SK-N-SH (cell line): Measurements from ENCODE around the gene POTEH. TPM values are rescaled to one million over a fixed set of nuclear protein-coding genes. Genes with fewer than 3 reads are reported as not detected.
"Not testable (repeated sequence)": the region's sequence is repeated elsewhere in the genome, so short reads cannot be mapped to it uniquely, and the experiment has no call there.

Source experiments
- CTCF ChIA-PET: fragments of 300-600, 350-600 bp; formaldehyde crosslinking; extraction: SDS; loops from one replicate; lab custom pipeline; 2021; lab: Yijun Ruan, JAX
- POLR2A ChIA-PET: fragments of 350-600 bp; sonication (Branson Sonifier 250); formaldehyde crosslinking; extraction: SDS; loops from one replicate; lab custom pipeline; 2020; ENCODE audit warnings: antibody characterized with exemption, inconsistent platforms; lab: Yijun Ruan, JAX
- DNase-seq: peaks from one replicate; pipeline ENCODE4 v3.0.0; 2012
- H2AFZ ChIP-seq: fragments of 200-600 bp; sonication (generic); 2 replicates; pipeline ENCODE4 v1.8.1; 2016; ENCODE audit warnings: antibody characterized with exemption, mild to moderate bottlenecking, low read depth
- H3F3A ChIP-seq: fragments of 200-600 bp; sonication (generic); replicated peaks from 2 replicates; pipeline ENCODE3; 2016; ENCODE audit warnings: antibody characterized with exemption, mild to moderate bottlenecking; ENCODE audit not compliant: insufficient read depth
- H3K27ac ChIP-seq, 2 experiments: fragments of 200-500 bp in 1 of 2; fragments of 200-600 bp in 1 of 2; sonication (Bioruptor generic) in 1 of 2; sonication (generic), shearing (Covaris generic) in 1 of 2; 2 replicates each; pipeline versions ENCODE4 v1.5.1 to v1.6.1; 2014 to 2016; ENCODE audit warnings: low read depth in 2 of 2, inconsistent platforms in 1 of 2, low read length in 1 of 2, mild to moderate bottlenecking in 1 of 2, mixed read lengths in 1 of 2
- H3K27me3 ChIP-seq: fragments of 200-600 bp; sonication (generic), shearing (Covaris generic); 2 replicates; pipeline ENCODE4 v1.6.1; 2016; ENCODE audit warnings: mixed run types; ENCODE audit not compliant: insufficient read depth
- H3K36me3 ChIP-seq, 2 experiments: fragments of 200-500 bp in 1 of 2; fragments of 200-600 bp in 1 of 2; sonication (Bioruptor generic) in 1 of 2; sonication (generic) in 1 of 2; replicated peaks in 1 of 2; 2 replicates each; pipeline versions ENCODE3 to v1.5.1; 2014 to 2016; ENCODE audit warnings: low read length in 1 of 2, mild to moderate bottlenecking in 1 of 2; ENCODE audit not compliant: insufficient read depth in 2 of 2, control insufficient read depth in 1 of 2
- H3K4me1 ChIP-seq, 2 experiments: fragments of 200-500 bp in 1 of 2; fragments of 200-600 bp in 1 of 2; sonication (Bioruptor generic) in 1 of 2; sonication (generic), shearing (Covaris generic) in 1 of 2; 2 replicates each; pipeline versions ENCODE4 v1.5.1 to v1.6.1; 2014 to 2016; ENCODE audit warnings: low read depth in 1 of 2, low read length in 1 of 2, mixed run types in 1 of 2; ENCODE audit not compliant: insufficient read depth in 2 of 2, control insufficient read depth in 1 of 2
- H3K4me2 ChIP-seq: fragments of 200-600 bp; sonication (generic), shearing (Covaris generic); 2 replicates; pipeline ENCODE4 v1.6.1; 2017; ENCODE audit warnings: mixed run types
- H3K4me3 ChIP-seq, 2 experiments: fragments of 200-500 bp in 1 of 2; fragments of 200-600 bp in 1 of 2; sonication (Bioruptor generic) in 1 of 2; sonication (generic), shearing (Covaris generic) in 1 of 2; 2 replicates each; pipeline versions ENCODE4 v1.5.1 to v1.8.1; 2014 to 2016; ENCODE audit warnings: low read depth in 2 of 2, inconsistent platforms in 1 of 2, low read length in 1 of 2, mild to moderate bottlenecking in 1 of 2, mixed read lengths in 1 of 2, moderate library complexity in 1 of 2
- H3K79me2 ChIP-seq: fragments of 200-600 bp; sonication (generic); 2 replicates; pipeline ENCODE4 v1.8.1; 2017; ENCODE audit warnings: mild to moderate bottlenecking; ENCODE audit not compliant: insufficient read depth
- H3K9ac ChIP-seq: fragments of 200-600 bp; sonication (generic); 2 replicates; pipeline ENCODE4 v1.6.1; 2017; ENCODE audit warnings: mixed run types
- H3K9me2 ChIP-seq: fragments of 200-600 bp; sonication (generic); 2 replicates; pipeline ENCODE4 v1.6.1; 2017; ENCODE audit warnings: mixed run types
- H3K9me3 ChIP-seq: fragments of 200-600 bp; sonication (generic); 2 replicates; pipeline ENCODE4 v1.6.1; 2017; ENCODE audit warnings: mixed run types, mild to moderate bottlenecking, moderate library complexity
- H4K20me1 ChIP-seq: fragments of 200-600 bp; sonication (generic); 2 replicates; pipeline ENCODE4 v1.6.1; 2017; ENCODE audit warnings: mild to moderate bottlenecking, mixed run types; ENCODE audit not compliant: insufficient read depth
- WGBS: methylation state at CpG from one replicate; pipeline ENCODE4 v1.1.6; 2017; ENCODE audit warnings: low lambda C conversion rate; 5-methylcytosine and 5-hydroxymethylcytosine counted together
- polyA plus RNA-seq, 3 experiments: library from polyadenylated mRNA; depleted of rRNA; stranded (reverse); fragments of >200 nt; gene quantifications; 2 replicates each; pipeline ENCODE4 v1.2.3, GENCODE V29; 2012
- small RNA-seq, 7 experiments: library from RNA; depleted of rRNA; stranded (forward); fragments of <200 nt; gene quantifications; one replicate each; pipeline ENCODE3, GENCODE V24; 2012

The POTEH gene
- polyA plus RNA-seq, 1 of the 3 experiments (the other 2 are of a cell fraction): 1.3 TPM

- H3F3A ChIP-seq, H2AFZ ChIP-seq, H3K4me1 ChIP-seq, H3K27me3 ChIP-seq, H3K9me3 ChIP-seq, H3K79me2 ChIP-seq, H3K9ac ChIP-seq, H4K20me1 ChIP-seq, DNase-seq, POLR2A ChIA-PET, CTCF ChIA-PET, H3K36me3 ChIP-seq, H3K9me2 ChIP-seq, H3K4me2 ChIP-seq, H3K27ac ChIP-seq, H3K4me3 ChIP-seq: not testable (repeated sequence)
- WGBS: 33% methylated on average over 24 of the region's 30 CpGs
These were observed 71.4 kb downstream of the POTEH start for GRCh38 chr22:15761151-15761777.

- H3K9me2 ChIP-seq, DNase-seq, H3K79me2 ChIP-seq, H4K20me1 ChIP-seq, H3K4me3 ChIP-seq, POLR2A ChIA-PET, H2AFZ ChIP-seq, CTCF ChIA-PET, H3K9ac ChIP-seq, H3K27ac ChIP-seq, H3K4me1 ChIP-seq, H3K9me3 ChIP-seq, H3K36me3 ChIP-seq, H3K4me2 ChIP-seq, H3K27me3 ChIP-seq, H3F3A ChIP-seq: not testable (repeated sequence)
- WGBS: no CpG with 5 or more reads among the region's 1 CpG
These were observed 73.7 kb downstream of the POTEH start for GRCh38 chr22:15763559-15763958.

Small RNA genes within 50 kb of the gene (small RNA-seq; reads per million reads assigned to genes)
- 0 reads per million in 7 experiments for gene RNU6-816P

Other genes with a start within 250 kb of the POTEH start
- 0.11 TPM in 1 of 2 replicates, not detected in the other for gene OR11H1, start 161.8 kb upstream of the POTEH start, polyA plus RNA-seq (2012; rRNA removed)